ENCODE results near the gene CBX8.

The CBX8 gene

DNA sequence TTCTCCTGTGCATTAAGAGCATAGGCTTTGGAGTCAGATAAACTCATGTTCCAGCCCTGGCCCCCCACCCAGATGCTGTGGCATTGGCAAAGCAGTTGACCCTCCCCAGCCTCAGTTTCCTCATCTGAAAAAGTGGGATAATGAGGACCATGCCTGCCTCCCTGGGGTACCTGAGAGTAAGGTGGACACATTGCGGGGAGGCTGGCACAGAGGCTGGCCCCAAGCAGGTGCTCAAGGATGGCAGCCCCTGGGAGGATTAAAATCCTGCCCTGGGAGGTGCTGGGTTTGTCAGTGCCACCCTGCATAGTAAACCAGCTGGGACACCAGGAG, 54.3 kb downstream of the CBX8 start:
- in situ Hi-C loops (cut with HindIII; ENCODE audit: low sequenced_read_pairs) = loop anchor here (10.0 kb wide), 1 partner anchor 52 kb away; the partner anchor contains the start of gene CBX8
